HG03442 (cell line): ENCODE measurements around the gene USP43.
"Not testable (repeated sequence)": the region's sequence is repeated elsewhere in the genome, so short reads cannot be mapped to it uniquely, and the experiment has no call there.

Experiments used
- ATAC-seq: cut with Tn5 transposase; IDR thresholded peaks from one replicate; pipeline ENCODE4 v1.9.1; 2021; ENCODE audit warnings: mild to moderate bottlenecking, moderate library complexity; ENCODE audit not compliant: unreplicated experiment

The USP43 gene

DNA sequence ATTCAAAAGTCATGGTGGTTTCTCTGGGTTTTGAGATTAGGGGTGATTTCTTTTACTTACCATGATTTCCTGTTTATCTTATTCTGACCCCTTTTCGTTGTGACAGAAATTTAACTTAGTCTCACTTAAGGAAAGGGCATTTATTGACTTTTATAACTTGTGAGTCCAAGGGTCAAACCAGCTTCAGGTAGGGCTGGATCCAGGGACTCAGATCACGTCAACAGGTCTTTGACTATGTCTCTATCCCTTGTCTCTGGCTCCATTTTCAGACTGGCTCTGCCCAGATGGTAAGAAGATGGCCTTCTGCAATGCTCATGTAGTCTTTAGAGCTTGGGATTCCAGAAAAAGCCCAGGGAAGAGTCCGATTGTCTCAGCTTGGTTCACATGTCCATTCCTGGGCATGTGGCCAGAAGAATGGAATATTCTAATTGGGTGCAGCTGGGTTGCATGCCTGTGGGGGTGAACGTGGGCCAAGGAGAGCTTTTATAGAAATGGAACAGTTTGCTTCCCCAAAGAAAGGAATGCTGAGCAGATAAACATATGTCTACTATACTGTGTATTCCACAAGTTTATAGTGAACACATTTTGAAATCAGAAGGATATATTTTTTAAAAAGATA lies 13.4 kb downstream of the USP43 start:
- ATAC-seq = no peak

DNA sequence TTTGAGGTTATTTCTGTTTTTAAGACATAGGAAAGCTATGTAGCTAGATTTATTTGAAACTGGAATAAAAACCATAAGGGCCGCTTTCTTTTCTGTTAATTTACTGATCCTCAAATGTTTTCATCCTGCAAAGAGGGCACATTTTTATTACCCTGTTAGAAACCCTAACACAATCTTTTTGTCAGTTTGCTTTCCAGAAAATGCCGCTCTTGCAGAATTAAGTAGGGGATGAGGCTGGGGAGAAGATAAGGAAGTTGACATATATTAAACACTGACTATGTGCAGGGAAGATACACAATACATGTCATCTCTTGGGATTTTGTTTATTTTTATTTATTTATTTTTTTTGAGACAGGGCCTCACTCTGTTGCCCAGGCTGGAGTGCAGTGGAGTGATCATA lies 15.7 kb downstream of the USP43 start:
- no peak for ATAC-seq

DNA sequence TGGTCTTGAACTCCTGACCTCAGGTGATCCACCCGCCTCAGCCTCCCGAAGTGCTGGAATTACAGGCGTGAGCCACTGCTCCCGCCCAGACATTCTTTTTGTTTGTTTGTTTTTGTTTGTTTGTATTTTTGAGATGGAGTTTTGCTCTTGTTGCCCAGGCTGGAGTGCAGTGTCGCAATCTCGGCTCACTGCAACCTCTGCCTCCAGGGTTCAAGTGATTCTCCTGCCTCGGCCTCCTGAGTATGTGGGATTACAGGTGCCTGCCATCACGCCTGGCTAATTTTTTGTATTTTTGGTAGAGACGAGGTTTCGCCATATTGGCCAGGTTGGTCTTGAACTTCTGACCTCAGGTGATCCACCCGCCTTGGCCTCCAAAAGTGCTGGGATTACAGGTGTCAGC lies 18.2 kb downstream of the USP43 start:
- ATAC-seq = not testable (repeated sequence)

DNA sequence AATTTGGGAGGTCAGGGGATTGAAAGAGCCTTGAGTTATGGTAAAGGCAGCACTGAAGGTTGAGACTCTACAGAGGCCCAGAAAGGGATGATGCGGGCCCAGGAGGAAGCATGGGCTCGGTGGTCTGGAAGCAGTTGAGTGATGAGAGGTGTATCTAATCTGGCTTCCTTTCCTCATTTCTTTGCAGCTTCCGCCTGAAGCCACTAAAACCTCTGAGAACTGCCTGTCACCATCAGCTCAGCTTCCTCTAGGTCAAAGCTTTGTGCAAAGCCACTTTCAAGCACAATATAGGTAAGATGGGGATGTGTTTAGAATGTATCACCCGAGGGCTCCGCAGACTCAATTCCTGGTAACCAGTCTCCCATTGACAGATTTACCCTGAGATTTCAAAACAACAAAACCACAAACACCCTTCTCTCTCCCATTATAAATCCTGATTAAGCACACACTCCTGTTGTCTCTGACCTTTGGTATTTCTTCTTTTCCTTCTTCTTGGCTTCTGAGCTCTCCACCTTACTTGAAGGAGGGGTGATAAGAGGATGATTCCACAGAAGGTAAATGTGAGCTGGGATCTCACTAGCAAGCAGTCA lies 21.2 kb downstream of the USP43 start:
- ATAC-seq = no peak

DNA sequence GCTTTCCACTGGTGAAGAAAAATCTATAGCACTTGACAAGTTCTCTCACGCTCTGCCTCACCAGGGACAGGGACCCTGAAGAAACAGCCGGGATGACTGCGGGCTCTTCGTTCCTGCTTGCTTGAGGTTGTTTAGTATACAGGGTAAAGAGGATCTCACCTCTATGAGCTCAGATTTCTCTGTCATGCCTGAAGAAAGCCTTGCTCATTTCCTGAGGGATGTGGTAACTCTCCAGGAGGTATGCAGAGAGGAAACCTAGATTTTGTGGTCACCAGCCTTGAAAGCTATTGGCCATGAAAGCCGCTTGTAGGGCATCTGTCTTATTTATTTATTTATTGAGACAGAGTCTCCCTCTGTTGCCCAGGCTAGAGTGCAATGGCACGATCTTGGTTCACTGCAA lies 23.2 kb downstream of the USP43 start:
- no peak for ATAC-seq

DNA sequence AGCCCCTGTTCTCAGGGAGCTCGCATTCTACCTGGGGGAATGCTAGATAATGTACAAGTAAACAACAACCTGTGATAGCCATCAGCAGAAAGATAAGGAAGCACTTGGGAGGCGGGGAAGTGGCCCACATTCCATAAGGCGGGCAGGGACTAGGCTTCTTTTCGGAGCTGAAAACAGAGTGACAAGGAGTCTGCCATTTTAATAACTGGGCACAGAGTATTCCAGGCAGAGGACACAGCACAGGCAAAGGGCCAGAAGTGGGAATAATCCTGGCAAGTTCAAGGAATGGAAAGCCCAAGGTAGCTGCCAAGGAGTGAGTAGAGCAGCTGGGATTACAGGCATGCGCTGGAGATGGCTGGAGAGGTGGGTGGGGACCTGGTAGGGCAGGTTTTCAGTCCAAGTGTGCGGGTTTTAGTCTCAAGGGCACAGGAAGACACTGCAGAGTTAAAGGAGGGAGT lies 24.3 kb downstream of the USP43 start:
- ATAC-seq = no peak

DNA sequence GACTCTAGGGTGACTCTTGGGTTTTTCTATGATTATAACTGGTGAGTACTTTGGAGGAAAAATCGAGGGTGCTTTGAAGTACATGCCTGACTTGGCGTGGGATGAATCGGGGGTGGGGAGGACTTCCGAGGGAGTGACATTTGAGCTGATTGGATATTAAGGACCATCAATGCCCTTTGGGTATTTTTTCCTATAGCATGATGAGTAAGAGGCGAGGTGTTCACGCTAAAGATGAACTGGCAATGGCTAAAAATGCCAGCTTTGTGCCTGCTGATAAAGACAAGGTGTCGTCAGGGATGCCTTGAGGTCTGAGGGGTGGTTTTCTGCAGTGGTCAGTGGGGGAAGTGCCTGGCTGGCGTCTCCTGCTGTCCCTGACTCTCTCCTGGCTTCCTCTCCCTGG lies 25.3 kb downstream of the USP43 start:
- no peak for ATAC-seq

DNA sequence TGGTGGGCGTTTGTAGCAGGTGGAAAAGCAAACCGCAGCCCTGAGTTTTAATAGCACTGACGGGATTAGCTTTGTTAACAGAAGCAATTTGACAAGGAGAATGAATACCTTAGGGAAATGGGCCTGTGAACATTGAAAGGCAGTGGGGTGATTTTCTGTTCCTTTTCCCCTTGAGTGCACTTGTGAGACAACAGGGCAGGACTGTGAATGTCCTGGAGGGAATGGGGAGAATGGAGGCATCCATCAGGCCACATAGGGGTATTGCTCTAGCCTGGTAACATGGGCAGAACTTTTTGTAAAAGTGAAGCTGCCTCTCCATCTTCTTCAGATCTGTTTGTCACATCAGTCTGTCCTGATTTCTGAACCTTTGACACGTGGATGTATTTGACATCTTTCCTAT lies 26.2 kb downstream of the USP43 start:
- ATAC-seq = no peak

DNA sequence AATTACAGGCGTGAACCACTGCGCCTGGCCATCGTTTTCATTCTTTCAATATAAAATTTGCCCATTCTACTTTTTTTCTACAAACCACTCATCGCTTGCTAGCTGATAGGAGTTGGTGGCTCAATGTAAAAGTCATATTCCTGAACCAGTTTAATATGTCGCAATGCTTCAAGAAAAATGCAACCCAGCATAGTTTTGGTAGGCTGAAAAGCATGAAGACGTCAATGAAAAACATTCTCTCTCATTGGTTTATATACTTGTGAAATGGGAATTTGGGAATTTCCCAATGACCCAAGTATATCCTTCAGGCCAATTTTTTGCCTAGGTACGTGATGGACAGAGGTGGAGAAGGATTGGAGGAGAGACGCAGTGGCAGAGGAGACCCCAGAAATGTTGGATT lies 26.9 kb downstream of the USP43 start:
- no peak for ATAC-seq

DNA sequence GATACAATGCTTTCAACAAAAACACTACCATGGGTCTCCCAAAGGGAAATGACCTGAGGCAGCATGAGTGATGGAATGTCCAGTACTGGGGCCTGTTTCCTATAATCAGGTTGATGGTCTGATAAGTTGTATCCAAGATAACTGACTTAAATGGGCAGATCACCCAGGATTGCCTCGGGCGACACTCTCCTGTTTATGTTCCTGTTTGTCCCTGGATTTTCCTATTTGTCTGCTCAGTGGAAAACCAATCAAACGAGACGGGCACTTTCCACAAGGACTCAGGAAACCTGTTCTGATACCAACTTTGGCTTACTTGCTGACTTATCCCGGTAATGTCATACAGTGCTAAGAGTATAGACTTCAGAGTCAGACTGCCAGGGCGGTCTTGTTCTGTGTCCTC lies 27.4 kb downstream of the USP43 start:
- ATAC-seq = no peak

DNA sequence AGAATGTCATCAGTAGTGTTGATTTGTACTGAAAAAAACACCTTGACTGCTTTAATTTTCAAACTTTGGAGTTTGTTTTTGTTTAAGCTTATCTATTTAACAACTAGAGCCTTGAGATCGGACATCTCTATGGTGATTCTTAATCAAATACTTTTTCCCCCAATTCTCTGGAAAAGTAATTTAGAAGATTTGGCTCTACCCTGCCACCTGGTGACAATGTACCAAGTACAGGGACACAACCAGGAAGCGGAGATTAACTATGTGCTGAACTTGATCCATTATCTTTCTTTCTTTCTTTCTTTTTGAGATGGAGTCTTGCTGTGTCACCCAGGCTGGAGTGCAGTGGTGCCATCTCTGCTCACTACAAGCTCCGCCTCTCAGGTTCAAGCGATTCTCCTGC lies 30.8 kb downstream of the USP43 start:
- no peak for ATAC-seq

DNA sequence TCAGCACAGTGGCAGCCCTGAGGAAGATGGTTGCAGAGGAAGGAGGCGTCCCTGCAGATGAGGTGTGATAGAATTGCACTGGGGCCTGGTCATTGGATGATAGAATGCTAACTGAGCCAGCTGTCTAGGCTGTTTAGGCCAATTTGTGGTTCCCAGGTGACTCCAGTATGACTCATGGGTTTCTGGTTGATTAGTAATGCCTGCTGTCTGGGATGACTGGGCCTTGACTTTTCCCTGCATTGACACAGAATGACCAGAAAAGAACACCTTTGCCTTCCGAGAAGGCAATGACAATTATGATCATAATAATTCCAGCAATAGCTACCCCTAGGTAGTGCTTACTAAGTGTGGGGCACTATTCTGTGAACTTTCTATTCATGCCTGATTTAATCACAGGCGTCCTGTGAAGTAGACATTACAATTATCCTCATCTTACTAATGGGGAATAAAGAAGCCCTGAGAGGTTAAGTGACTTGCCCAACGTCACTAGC lies 31.5 kb downstream of the USP43 start:
- no peak for ATAC-seq

DNA sequence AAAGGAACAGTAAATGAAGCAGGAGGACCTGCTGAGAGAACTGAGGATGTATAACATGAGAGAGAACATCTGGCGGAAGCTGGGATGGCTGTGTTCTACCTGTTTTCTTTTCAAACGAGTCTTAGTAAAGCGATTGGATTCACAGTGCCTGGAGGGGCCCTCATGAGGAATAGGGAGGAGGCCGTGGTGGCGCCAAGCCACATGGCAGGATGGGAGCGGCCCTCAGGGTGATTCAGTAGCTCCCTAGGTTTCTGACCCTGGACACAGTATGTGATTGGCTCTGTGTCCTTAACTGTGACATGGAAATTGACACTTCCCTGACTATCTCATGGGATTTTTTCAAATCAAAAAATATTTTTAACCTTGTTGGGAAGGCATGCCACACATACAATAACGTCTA lies 32.1 kb downstream of the USP43 start:
- no peak for ATAC-seq

DNA sequence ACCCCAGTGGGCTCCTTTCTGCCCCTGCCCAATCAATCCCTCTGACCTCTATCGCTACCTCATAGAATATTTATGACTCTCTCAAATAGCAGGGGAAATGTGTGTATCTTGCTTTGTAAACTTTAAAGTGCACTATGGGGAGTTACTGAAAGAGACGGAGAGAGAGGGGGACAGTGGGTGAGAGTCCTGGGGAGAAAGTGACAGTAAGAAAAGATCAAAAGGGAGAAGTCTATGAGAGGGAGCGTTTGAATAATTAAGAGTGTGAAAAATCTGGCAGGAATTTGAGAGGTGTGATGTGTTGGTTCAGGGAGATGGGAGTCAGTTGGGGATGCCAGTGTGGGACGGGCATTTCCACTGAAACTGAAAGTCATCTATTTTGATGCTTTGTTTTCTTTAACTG lies 32.6 kb downstream of the USP43 start:
- no peak for ATAC-seq

DNA sequence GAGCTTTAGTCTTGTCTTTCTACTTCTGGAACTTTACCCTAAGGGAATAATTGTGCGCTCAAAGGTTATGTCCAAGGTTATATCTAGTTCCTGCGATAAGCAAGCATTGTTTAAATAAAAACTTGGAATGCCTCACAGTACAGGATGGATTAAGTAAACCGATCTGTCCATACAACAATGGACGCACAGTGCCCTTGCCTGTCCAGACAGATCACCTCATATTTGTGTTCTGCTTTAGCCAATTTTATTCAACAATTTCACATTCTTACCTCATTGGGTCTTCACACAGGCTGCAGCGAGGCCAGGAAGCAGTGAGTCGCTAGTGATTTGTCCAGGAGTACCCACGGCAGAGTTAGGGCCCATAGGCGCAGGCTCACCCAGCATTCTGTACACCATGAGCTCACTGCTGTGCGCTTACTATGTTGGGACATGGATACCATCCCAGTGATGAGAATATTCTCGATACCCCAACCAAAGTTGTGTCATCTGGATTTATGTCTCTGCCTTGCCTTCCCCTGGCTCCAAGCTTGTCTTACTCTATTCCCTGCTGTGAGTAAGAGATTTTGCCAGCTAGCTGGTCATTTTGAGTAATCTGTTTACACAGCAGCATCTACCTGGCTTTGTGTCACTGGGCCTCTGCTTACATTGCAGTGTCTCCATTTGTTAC lies 39.8 kb downstream of the USP43 start:
- ATAC-seq = no peak

DNA sequence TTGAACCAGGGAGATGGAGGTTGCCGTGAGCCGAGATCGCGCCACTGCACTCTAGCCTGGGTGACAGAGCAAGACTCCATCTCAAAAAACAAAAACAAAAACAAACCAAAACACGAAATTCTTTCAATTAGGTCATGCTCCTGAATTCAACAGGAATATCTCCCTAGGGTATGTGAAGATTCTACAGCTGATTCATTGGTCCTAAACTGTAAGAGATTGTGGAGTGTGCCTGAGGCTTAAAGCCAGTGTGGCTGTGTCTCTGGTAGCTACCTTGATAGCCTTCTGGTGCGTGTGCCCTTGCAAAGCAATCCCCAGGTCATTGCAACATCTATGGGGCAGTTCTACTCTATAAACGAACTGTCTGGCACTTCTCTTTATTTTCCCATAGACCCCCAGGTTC lies 48.4 kb downstream of the USP43 start:
- ATAC-seq = no peak

DNA sequence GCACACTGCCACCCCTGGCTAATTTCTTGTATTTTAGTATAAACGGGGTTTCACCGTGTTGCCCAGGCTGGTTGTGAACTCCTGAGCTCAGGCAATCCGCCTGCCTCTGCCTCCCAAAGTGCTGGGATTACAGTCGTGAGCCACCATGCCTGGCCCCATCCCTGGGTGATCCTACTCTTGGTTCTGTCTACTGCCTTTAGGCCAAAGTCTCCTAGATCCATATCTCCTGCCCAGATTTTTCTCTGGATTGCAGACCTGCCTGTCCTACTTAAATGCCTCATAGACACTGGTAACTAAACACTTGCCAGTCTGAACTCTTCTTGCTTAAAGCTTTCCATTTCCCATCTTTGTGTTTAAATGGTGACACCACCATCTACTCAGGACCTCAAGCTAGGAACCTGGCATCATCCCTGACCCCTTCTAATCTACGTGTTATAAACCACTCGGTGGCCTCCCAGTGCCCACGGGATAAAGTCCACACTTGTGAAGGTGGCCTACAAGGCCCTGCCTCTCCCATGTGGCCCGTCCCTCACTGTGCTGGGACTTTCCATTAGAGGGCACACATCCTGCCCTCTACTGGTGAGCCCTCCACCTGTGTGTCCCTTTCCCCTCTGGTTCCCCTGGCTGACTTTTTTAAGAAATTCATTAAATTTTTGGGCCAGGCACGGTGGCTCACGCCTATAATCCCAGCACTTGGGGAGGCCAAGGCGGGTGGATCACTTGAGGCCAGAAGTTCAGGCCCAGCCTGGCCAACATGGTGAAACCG lies 51.1 kb downstream of the USP43 start:
- no peak for ATAC-seq

DNA sequence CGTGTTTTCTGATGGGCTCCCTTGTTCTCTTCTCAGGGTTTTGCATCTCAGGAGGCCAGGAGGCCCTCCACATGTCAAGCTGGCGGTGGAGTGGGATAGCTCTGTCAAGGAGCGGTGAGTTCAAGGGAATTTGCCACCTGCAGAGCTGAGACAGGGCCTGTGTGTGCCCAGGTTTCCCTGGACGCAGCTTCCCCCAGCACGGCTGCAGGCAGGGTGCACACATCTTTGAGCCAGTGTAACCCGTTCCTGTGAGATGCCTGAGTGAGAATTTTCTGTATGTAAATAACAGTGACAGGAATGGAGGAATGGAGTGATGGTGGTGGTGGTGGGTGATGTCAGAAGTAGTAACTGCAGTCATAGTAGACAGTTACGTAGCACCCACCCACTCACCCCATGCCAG lies 54.8 kb downstream of the USP43 start:
- ATAC-seq = no peak

DNA sequence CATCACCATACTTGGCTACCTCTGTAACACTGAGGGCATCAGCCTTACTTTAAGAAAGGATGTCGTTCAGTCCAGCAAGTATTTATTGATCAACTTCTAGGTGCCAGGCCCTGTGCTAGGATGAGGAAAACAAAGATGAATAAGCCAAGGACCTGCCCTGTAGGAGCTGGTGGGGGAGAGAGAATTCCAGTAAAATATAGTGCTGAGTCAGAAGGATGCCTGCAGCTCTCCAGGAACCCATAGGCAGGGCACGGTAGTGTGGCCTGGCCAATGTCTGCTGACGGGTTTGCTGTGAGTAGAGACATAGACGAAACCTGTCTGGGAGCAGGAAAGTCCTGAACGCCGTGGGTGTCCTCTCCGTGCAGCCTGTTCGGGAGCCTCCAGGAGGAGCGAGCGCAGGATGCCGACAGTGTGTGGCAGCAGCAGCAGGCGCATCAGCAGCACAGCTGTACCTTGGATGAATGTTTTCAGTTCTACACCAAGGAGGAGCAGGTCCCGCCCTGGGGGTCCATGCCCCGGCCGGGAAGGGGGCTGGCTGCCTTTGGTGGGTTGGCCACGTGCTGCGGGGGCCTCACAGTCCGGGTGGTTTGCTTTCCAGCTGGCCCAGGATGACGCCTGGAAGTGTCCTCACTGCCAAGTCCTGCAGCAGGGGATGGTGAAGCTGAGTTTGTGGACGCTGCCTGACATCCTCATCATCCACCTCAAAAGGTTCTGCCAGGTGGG lies 55.6 kb downstream of the USP43 start:
- ATAC-seq = no peak

DNA sequence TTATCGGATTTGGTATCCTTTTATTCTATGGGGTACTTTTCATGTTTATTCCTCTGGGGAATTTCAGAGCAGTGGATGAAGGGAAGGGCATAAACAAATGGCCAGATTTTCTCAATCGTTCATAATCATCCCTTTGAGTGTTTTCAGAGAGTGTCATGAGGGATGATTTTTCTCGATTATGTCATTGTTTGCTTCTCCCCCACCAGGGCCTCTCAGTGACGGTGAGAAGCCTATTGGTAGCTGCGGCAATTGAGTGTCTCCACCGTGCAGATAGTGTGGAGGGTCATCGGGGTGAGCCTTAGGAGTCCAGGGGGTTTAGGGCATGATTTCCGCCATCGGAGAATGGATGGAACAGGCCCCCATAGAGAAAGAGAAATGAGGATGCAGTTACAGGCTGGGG lies 57.2 kb downstream of the USP43 start:
- ATAC-seq = no peak
